IPS-NIHi7 (cell line): ENCODE data around the gene AMDHD2.

ENCODE experiments used
- DNase-seq: peaks from one replicate; pipeline ENCODE4 v3.0.0; 2012; ENCODE audit warnings: mixed read lengths; ENCODE audit errors: extremely low spot score

AMDHD2 gene

GRCh38 chr16:2516391-2517240 lies 3.6 kb upstream of the AMDHD2 start:
- no peak for DNase-seq

GRCh38 chr16:2517954-2518605 lies 2.1 kb upstream of the AMDHD2 start:
- DNase-seq = no peak

GRCh38 chr16:2518823-2519710 lies 1.1 kb upstream of the AMDHD2 start:
- no peak for DNase-seq

GRCh38 chr16:2519711-2520080 lies 475 bp upstream of the AMDHD2 start:
- DNase-seq = no peak

GRCh38 chr16:2520784-2521531 lies 787 bp downstream of the AMDHD2 start:
- DNase-seq = peak; percentile 37

- DNase-seq = no peak
Observed at GRCh38 chr16:2523801-2524231, 3.6 kb downstream of the AMDHD2 start.

GRCh38 chr16:2524339-2524938 lies 4.3 kb downstream of the AMDHD2 start:
- DNase-seq = no peak

- no peak for DNase-seq
Observed at GRCh38 chr16:2526135-2526534, 6.0 kb downstream of the AMDHD2 start.

- DNase-seq = no peak
Observed at GRCh38 chr16:2527071-2527783, 7.1 kb downstream of the AMDHD2 start.

GRCh38 chr16:2527784-2528100 lies 7.6 kb downstream of the AMDHD2 start:
- no peak for DNase-seq

GRCh38 chr16:2528161-2529060 lies 8.2 kb downstream of the AMDHD2 start:
- no peak for DNase-seq

- no peak for DNase-seq
Observed at GRCh38 chr16:2529061-2529931, 9.1 kb downstream of the AMDHD2 start.

- no peak for DNase-seq
Observed at GRCh38 chr16:2529961-2530628, 9.9 kb downstream of the AMDHD2 start.

- DNase-seq = no peak
Observed at GRCh38 chr16:2530629-2531318, 10.6 kb downstream of the AMDHD2 start.

- peak; percentile 35 for DNase-seq
Observed at GRCh38 chr16:2531371-2531695, 11.2 kb downstream of the AMDHD2 start, which contains the start of gene CEMP1. Gene CEMP1 (minus strand): TSS chr16:2531408. CDS start chr16:2531073, 335 bp downstream.

GRCh38 chr16:2531696-2532493 lies 11.7 kb downstream of the AMDHD2 start:
- DNase-seq = peak; percentile 98
